NCI-H345 treated with DMSO at 0.1 percent for 48 hours (cell line): ENCODE results near the gene KRTAP10-10.
"Not testable (repeated sequence)": the region's sequence is repeated elsewhere in the genome, so short reads cannot be mapped to it uniquely, and the experiment has no call there.

Experiments
- DNase-seq: peaks from one replicate; lab custom pipeline; 2025; ENCODE audit not compliant: unreplicated experiment; lab: John Stamatoyannopoulos, UW

KRTAP10-10 gene

GRCh38 chr21:44623575-44623974 is 13.6 kb upstream of the KRTAP10-10 start:
- no peak for DNase-seq

GRCh38 chr21:44625756-44626155 is 11.4 kb upstream of the KRTAP10-10 start:
- DNase-seq: no peak

DNA sequence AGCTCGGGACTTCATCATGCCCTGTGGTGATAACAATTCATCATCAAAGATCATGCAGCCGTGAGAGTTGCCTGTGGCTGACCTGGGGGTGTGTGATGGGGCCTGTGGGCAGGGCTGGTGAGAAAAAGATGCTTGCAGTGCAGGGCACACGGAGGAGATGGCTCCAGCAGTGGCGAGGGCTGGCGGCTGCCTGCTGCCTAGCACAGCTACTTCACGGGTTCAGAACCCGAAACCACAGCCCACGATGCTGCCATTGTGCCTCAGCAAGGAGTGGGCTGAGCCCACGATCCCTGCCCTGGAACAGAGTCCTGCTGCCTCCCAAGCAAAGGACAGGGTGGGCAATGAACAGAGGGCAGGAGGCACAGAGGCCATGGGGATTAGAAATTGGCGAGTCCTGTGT is 10.9 kb upstream of the KRTAP10-10 start:
- no peak for DNase-seq

DNA sequence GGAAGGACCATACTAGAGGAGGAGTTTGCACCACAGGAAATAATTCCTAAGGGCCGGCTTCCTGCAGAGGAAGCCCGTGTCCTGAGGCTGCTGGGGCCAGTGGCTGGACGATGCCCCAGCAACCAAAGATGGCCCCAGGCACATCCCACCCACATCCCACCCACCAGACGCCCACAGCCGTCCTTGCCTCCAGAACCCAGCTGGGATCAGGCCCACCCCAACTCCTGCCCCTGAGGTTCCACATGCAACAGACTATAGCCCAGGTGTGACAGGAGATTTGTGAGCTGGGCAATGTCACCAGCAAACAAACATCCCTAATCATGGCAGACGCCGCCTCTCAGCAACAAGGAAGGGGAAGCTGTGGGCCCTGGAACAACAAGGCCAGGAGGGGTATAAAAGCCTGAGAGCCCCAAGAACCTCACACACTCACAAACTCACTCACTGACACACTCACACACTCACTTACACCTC is 10.4 kb upstream of the KRTAP10-10 start, which contains the start of gene KRTAP10-9:
Gene KRTAP10-9 (plus strand): TSS at position 421 of the 471 bp plus-strand sequence. CDS start 79 bp downstream, outside the sequence.
- DNase-seq: no peak

DNA sequence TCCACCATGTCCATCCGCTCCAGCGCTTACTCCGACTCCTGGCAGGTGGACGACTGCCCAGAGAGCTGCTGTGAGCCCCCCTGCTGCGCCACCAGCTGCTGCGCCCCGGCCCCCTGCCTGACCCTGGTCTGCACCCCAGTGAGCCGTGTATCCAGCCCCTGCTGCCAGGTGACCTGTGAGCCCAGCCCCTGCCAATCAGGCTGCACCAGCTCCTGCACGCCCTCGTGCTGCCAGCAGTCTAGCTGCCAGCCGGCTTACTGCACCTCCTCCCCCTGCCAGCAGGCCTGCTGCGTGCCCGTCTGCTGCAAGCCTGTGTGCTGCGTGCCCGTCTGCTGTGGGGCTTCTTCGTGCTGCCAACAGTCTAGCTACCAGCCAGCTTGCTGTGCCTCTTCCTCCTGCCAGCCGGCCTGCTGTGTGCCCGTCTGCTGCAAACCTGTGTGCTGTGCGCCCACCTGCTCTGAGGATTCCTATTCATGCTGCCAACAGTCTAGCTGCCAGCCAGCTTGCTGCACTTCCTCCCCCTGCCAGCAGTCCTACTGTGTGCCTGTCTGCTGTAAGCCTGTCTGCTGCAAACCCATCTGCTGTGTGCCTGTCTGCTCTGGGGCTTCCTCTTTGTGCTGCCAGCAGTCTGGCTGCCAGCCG is 9.9 kb upstream of the KRTAP10-10 start:
- DNase-seq: not testable (repeated sequence)

DNA sequence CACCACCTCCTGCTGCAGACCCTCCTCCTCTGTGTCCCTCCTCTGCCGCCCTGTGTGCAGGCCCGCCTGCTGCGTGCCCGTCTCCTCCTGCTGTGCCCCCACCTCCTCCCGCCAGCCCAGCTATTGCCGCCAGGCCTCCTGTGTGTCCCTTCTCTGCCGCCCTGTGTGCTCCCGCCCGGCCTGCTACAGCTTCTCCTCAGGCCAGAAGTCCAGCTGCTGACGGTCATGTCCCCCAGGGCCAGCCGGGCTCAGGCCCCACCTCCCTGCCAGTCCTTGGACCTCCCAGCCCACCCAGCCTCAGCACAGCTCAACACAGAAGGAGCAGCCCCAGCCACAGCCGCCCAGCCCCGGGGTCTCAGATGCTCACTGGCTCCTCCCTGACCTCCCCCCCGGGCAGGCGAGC is 9.3 kb upstream of the KRTAP10-10 start:
- not testable (repeated sequence) for DNase-seq

DNA sequence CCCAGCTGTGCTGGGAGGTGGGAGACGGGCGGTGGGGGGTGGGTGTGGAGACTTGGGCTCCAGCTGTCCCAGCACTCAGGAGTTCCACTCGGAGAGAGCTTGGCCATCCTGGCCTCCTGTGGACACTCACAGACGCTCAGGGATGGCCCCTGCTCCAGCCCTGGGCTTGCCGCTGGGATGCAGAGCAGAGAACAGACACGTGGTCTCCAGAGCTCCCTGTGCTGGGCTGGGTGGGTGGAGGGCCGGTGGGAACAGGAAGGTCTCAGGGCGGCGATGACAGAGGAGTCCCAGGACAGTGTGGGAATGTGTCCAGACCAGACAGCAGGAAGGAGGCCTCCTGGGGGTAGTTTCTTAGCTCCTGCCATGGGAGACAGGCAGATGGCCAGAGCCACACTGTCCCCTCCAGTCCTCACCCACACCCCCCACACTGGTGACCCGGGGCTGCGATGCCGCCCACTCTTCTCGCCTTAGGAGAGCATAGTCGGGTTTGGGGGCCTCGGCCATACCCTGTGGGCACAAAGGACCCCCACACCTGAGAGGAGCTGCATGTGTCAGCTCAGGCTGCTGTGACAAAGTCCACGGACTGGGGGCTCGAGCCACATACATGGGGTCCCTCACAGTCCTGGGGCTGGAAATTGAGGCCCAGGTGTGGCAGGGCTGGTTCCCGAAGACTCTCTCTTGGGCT is 8.3 kb upstream of the KRTAP10-10 start:
- DNase-seq: no peak

DNA sequence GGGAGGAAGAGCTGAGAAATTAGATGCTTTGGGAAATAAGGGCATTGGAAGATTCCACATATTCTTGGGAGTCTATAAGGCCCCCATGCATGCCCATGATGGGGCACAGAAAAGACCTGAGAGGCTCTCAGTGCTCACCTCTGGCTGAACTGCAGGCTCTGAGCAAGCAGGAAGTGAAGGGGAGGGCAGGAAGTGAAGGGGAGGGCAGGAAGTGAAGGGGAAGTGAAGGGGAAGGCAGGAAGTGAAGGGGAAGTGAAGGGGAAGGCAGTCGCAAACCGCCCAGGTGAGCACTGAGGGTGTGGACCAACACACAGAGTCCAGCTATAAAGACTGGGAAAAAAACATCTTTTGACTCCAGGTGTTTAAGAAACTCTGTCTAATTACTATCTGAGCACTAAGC is 6.7 kb upstream of the KRTAP10-10 start:
- DNase-seq: no peak

DNA sequence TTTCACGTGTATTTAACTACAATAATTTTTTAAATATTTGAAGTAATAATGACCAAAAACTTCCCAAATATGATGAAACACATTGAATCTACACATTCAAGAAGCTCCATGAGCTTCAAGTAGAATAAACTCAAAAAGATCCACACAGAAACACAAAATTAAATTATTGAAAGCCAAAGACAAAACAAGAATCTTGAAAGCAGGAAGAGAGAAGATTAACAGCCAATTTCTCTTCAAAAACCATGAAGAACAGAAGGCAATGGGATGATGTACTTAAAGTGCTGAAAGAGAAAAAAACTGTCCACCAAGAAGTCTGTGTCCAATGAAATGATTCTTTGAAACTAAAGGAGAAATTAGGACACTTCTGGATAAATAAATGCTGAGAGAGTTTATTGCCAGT is 5.1 kb upstream of the KRTAP10-10 start:
- no peak for DNase-seq

GRCh38 chr21:44636209-44637017 is 743 bp upstream of the KRTAP10-10 start:
- no peak for DNase-seq

DNA sequence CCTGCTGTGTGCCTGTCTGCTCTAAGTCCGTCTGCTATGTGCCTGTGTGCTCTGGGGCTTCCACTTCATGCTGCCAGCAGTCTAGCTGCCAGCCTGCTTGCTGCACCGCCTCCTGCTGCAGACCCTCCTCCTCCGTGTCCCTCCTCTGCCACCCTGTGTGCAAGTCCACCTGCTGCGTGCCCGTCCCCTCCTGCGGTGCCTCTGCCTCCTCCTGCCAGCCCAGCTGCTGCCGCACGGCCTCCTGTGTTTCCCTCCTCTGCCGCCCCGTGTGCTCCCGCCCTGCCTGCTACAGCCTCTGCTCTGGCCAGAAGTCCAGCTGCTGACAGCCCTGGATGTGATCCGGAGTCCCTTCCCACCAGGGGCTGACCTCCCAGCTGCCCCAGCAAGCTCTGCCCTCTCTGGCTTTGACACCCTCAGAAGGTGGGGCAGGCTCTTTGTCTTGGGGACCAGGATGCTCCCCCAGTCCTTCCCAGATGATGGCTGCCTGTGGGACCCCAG is 744 bp downstream of the KRTAP10-10 start:
- not testable (repeated sequence) for DNase-seq

GRCh38 chr21:44638506-44639330 is 1.6 kb downstream of the KRTAP10-10 start:
- not testable (repeated sequence) for DNase-seq

GRCh38 chr21:44639331-44639655 is 2.1 kb downstream of the KRTAP10-10 start:
- DNase-seq: no peak

DNA sequence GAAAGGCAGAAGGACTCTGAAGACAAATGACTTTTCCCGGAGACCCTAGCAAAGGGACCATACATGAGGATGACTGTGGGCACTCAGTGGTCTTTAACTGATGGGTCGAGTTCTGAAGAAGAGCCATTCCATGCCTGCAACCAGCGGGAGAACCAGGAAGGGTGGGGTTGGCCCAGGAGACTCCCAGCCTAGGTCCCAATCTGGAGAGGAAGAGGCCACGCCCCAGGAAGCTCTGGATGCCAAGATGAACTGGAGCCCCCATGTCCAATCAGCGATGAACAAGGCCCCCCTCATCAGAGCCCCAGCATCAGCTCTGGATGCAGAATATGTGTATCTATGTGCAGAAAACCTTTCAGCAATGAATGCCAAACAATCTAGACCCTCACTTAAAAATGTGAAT is 3.6 kb downstream of the KRTAP10-10 start:
- no peak for DNase-seq

DNA sequence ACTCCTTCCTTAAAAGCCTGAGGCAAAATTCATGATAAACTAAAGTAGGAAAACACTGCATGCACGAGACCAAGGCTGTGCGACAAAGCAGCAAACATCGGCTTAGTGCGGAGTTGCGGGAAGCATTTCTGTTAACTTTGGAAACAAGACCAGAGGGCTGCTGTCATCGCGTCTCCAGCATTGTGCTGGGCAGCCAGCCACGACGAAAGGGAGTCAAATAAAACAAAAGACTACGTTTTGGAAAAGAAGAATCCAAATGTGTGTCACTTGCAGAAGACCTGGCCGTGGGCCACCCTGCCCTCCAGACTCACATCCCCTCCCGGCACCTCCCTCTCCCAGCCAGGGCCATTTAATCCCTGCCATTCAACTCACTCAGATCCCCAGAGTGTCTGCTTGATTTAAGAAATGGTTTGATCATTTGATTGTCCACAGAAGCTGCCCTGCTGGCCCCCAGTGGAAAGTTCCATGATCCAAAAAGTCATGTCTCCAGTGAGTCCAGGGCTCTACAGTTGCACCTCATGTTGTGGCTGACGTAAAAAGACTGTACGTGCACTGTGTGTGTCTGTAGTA is 6.7 kb downstream of the KRTAP10-10 start:
- no peak for DNase-seq

- DNase-seq: no peak
Measured at GRCh38 chr21:44644878-44645277, 7.7 kb downstream of the KRTAP10-10 start.

- not testable (repeated sequence) for DNase-seq
Measured at GRCh38 chr21:44646366-44647221, 9.4 kb downstream of the KRTAP10-10 start, which contains the start of gene KRTAP10-11. Gene KRTAP10-11, plus strand, starts transcription at chr21:44646414. Its CDS starts 45 bp downstream, at chr21:44646459.

- DNase-seq: peak; percentile 76
Measured at GRCh38 chr21:44647222-44647552, 10.0 kb downstream of the KRTAP10-10 start.

GRCh38 chr21:44648557-44649311 is 11.6 kb downstream of the KRTAP10-10 start:
- DNase-seq: no peak
